Activated CD8-positive, alpha-beta memory T cell treated with anti-CD3 and anti-CD28 coated beads, Interleukin-2, amount 10 ng/mL, durations not matched to agents 7 days and 5 days (primary cell): ENCODE results near the gene HSBP1. TPM values are rescaled to one million over a fixed set of nuclear protein-coding genes. Genes with fewer than 3 reads are reported as not detected.

Experiments
- ATAC-seq: fragments of 150-1000 bp; cut with Tn5 transposase; one replicate; pipeline ENCODE4 v1.10.0; 2021; ENCODE audit warnings: moderate library complexity
- CTCF ChIA-PET: fragments of 350-600 bp; sonication (Branson Sonifier 250); formaldehyde crosslinking; loops from one replicate; lab custom pipeline; 2021; ENCODE audit warnings: antibody characterized with exemption; lab: Charles Lee
- DNase-seq: peaks from one replicate; pipeline ENCODE4 v3.0.0-alpha.2; 2020
- H3K27ac Mint-ChIP-seq: one replicate; pipeline ENCODE4 v1.8.0; 2021; ENCODE audit warnings: mild to moderate bottlenecking, mixed read lengths
- H3K27me3 Mint-ChIP-seq: one replicate; pipeline ENCODE4 v1.8.0; 2021; ENCODE audit warnings: mixed read lengths
- H3K36me3 Mint-ChIP-seq: one replicate; pipeline ENCODE4 v1.8.0; 2021; ENCODE audit warnings: mild to moderate bottlenecking, mixed read lengths
- H3K4me1 Mint-ChIP-seq: one replicate; pipeline ENCODE4 v1.8.0; 2021; ENCODE audit warnings: mixed read lengths
- H3K4me3 Mint-ChIP-seq: one replicate; pipeline ENCODE4 v1.8.0; 2021; ENCODE audit warnings: mild to moderate bottlenecking, moderate library complexity, mixed read lengths
- H3K9me3 Mint-ChIP-seq: one replicate; pipeline ENCODE4 v1.8.0; 2022; ENCODE audit warnings: low read depth, mixed read lengths
- total RNA-seq, 2 experiments: library from RNA; stranded (reverse); gene quantifications; one replicate each; pipeline ENCODE4 v1.2.3, GENCODE V29; 2021

Gene HSBP1
- total RNA-seq, 2 experiments from 2014 or later = 56.5 to 72.8 TPM

DNA sequence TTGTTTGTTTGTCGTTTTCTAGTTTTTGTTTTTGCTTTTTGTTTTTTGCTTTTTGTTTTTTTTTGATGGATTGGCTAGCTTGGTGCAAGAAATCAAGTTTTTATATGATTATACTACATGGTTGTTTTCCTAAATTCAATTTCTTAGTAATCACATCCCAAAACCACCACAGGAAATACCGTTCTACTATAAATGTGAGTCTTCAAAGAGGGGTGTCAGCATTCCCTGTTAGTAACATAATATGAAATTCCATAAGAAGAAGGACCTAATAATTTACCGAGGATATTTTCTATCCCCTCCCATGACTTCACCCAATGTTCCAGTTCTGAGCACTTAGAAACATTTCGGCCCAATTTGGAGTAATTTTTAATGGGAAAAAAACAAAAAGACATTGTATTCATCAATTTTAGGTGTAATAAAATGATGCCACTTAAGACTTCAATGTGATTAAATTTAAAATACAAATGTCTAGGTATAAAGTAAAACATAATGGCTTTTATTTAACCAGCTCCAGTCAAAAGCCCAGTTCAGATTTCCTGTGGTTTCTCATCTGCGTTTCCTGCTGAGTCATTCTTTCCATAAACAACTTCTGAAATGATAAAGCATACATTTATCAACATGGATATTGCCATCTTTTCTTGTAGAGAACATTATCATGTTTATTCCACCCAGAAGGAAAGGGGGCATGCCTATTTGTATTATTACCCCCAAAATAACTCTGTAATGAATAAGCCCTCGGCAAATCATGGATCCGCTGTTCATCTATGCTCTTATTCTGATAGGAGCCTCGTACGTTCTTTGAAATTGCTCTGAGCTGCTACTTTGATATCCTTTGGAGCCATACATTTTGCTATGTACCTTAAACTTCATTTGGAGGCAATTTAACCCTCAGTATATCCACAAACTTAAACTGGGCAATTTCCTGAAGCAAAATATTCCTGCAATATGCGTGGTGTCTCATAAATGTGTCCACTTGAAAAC lies 28.1 kb downstream of the HSBP1 start:
- Mint-ChIP-seq H3K36me3 (no peaks in the 10 kb centered on the region), H3K9me3 (no peaks in the 10 kb centered on the region), H3K27ac (no peak overlapping the region), H3K27me3 (peaks cover 45% of the 10 kb centered on the region), H3K4me1 (peaks cover 19% of the 10 kb centered on the region), H3K4me3 (no peak overlapping the region)
- ATAC-seq = peak; percentile 69
- DNase-seq = no peak
- CTCF ChIA-PET = interaction anchor here (1.1 to 1.8 kb wide), 3 partner anchors 9 to 91 kb away, joined by 3 to 8 read pairs (median 3); partner anchors contain the start of gene MLYCD

DNA sequence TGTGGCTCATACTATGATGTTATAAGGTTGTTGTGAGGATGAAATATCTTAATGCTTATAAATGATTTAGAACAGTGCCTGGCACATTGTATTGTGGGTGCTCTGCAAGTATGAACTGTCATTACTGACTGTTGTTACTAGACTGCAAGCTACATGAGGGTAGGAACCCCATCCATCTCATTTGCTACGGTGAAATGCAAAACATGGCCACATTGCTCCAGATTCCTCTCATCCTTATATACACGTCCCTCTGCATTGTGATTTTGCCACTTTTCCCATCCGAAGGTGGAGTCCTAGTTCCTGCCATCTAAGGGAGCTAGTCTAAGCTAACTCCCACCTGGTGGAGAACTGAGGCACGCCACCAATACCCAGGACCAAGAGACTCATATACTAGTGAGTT lies 29.8 kb downstream of the HSBP1 start:
- no peak overlapping the region for H3K4me3 Mint-ChIP-seq
- peaks cover 19% of the 10 kb centered on the region for H3K4me1 Mint-ChIP-seq
- H3K27ac Mint-ChIP-seq = no peak overlapping the region
- DNase-seq (no peak), ATAC-seq (no peak)
- H3K27me3 Mint-ChIP-seq = peaks cover 43% of the 10 kb centered on the region
- no peaks in the 10 kb centered on the region for H3K36me3 Mint-ChIP-seq
- no peaks in the 10 kb centered on the region for H3K9me3 Mint-ChIP-seq
- CTCF ChIA-PET = no interaction called here

- Mint-ChIP-seq H3K27ac (no peak overlapping the region), H3K36me3 (no peaks in the 10 kb centered on the region), H3K4me3 (no peak overlapping the region), H3K27me3 (peaks cover 44% of the 10 kb centered on the region), H3K9me3 (no peaks in the 10 kb centered on the region), H3K4me1 (peaks cover 19% of the 10 kb centered on the region)
- DNase-seq (no peak), ATAC-seq (no peak)
- CTCF ChIA-PET = no interaction called here
These were observed 30.4 kb downstream of the HSBP1 start for GRCh38 chr16:83838151-83838550.

DNA sequence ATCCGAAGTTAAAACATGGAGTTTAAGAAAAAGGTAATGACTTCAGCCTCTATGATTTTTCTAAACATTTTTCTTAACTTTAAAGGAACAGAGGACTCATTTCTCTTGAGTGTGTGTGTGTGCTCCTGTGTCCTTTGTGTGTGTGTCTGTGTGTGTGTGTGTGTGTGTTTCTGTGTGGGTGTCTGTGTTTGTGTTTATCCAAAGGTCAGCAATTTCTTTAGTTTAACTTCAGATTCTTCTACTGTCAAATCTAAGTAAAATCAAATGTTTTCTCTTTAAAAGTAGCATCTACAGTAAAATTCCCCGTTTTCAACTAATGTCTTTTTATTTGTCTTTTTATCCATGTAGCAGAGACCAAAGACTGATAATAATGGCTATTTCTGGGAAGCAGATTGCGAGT lies 31.8 kb downstream of the HSBP1 start:
- Mint-ChIP-seq H3K4me1 (peaks cover 19% of the 10 kb centered on the region), H3K27me3 (peaks cover 44% of the 10 kb centered on the region), H3K27ac (no peak overlapping the region), H3K9me3 (no peaks in the 10 kb centered on the region), H3K36me3 (no peaks in the 10 kb centered on the region), H3K4me3 (no peak overlapping the region)
- ATAC-seq (no peak), DNase-seq (no peak)
- CTCF ChIA-PET = interaction anchor here (0.6 to 1.0 kb wide), 2 partner anchors 13 to 222 kb away, joined by 3 read pairs; no protein-coding TSS in a partner anchor

- Mint-ChIP-seq H3K9me3 (no peaks in the 10 kb centered on the region), H3K27me3 (peaks cover 44% of the 10 kb centered on the region), H3K27ac (no peak overlapping the region), H3K36me3 (no peaks in the 10 kb centered on the region), H3K4me3 (no peak overlapping the region), H3K4me1 (peaks cover 18% of the 10 kb centered on the region)
- ATAC-seq (no peak), DNase-seq (no peak)
- CTCF ChIA-PET = interaction anchor here (1.0 kb wide), 1 partner anchor 14 kb away, joined by 3 read pairs; no protein-coding TSS in a partner anchor
These were observed 32.4 kb downstream of the HSBP1 start for GRCh38 chr16:83840060-83840617.

- H3K27me3 Mint-ChIP-seq = peaks cover 38% of the 10 kb centered on the region
- CTCF ChIA-PET = no interaction called here
- ATAC-seq = no peak
- no peaks in the 10 kb centered on the region for H3K36me3 Mint-ChIP-seq
- no peak for DNase-seq
- no peak overlapping the region for H3K4me3 Mint-ChIP-seq
- H3K4me1 Mint-ChIP-seq = no peaks in the 10 kb centered on the region
- H3K9me3 Mint-ChIP-seq = no peaks in the 10 kb centered on the region
- H3K27ac Mint-ChIP-seq = no peak overlapping the region
These were observed 34.5 kb downstream of the HSBP1 start for GRCh38 chr16:83842291-83842690.

GRCh38 chr16:83842756-83843507 lies 35.2 kb downstream of the HSBP1 start:
- Mint-ChIP-seq H3K4me1 (no peaks in the 10 kb centered on the region), H3K4me3 (no peak overlapping the region), H3K27ac (no peak overlapping the region), H3K36me3 (no peaks in the 10 kb centered on the region), H3K9me3 (no peaks in the 10 kb centered on the region), H3K27me3 (peaks cover 32% of the 10 kb centered on the region)
- ATAC-seq (no peak), DNase-seq (no peak)
- CTCF ChIA-PET = no interaction called here

GRCh38 chr16:83843657-83844056 lies 35.9 kb downstream of the HSBP1 start:
- Mint-ChIP-seq H3K9me3 (no peaks in the 10 kb centered on the region), H3K27me3 (peaks cover 25% of the 10 kb centered on the region), H3K4me1 (no peaks in the 10 kb centered on the region), H3K4me3 (no peak overlapping the region), H3K27ac (no peak overlapping the region), H3K36me3 (no peaks in the 10 kb centered on the region)
- CTCF ChIA-PET = no interaction called here
- DNase-seq = no peak
- ATAC-seq = no peak

DNA sequence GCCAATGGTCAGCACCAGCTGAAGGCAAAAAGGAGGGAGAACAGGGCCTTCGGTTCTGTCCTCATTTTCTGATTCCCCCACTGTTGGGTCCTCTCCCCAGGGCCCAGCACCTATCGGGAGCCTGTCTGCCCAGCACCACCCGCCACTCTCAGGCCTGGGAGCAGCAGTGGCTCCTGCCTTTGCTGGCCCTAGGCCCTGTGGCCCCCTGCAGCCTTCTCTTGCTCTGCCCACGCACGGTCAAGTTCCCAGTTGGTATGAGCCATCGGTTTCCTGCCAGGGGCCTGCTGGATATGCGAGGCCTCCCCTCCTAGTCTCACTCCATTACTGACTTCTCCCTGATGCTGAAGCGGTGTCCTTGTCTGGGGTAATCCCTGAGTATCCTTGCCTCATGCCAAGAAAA lies 37.5 kb downstream of the HSBP1 start:
- DNase-seq (no peak), ATAC-seq (no peak)
- H3K27me3 Mint-ChIP-seq = peaks cover 18% of the 10 kb centered on the region
- no peak overlapping the region for H3K4me3 Mint-ChIP-seq
- no peak overlapping the region for H3K27ac Mint-ChIP-seq
- no peaks in the 10 kb centered on the region for H3K36me3 Mint-ChIP-seq
- no peaks in the 10 kb centered on the region for H3K9me3 Mint-ChIP-seq
- CTCF ChIA-PET = interaction anchor here (2.8 kb wide), 1 partner anchor 19 kb away, joined by 7 read pairs; no protein-coding TSS in a partner anchor
- no peaks in the 10 kb centered on the region for H3K4me1 Mint-ChIP-seq

DNA sequence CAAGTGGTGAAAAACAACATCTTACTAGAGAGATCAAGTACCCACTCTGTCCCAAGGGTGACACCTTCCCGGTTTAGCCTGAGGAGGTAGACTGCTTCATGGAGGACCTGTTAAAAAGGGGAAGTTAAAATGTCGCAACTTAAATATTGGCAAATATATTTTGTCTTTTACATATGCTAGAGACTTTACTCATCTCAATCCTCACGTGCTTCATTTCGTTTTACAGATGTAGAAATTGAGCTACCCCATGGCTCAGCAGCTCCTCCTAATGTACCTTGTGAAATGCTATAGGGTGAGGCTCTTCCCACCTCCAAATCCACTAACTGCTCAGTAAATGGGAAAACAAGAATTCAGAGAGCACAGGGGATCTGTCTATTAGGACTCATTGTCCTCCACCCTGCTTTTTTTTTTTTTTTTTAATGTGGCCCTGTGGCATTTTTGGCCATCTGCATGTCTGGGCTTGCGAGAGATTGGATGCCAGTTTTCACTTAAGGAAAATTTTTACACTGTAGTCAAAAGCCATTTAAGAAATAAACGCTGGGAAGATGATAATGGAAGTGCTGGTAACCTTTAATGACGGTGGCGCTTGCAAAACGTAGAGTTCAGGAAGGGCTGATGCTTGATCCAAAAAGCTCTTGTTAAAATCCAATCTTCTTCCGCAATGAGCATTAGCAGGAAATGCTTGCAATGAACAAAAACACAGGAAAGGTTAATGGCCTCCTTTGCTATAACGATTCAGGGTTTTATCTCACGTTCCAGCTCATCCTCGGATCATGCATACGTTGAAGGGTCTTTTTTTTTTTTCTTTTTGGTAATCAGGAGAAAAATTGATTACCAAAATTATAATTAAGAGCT lies 39.8 kb downstream of the HSBP1 start:
- no peaks in the 10 kb centered on the region for H3K4me1 Mint-ChIP-seq
- no peak for ATAC-seq
- H3K9me3 Mint-ChIP-seq = no peaks in the 10 kb centered on the region
- peaks cover 21% of the 10 kb centered on the region for H3K27me3 Mint-ChIP-seq
- H3K36me3 Mint-ChIP-seq = no peaks in the 10 kb centered on the region
- CTCF ChIA-PET = interaction anchor here (2.8 kb wide), 1 partner anchor 21 kb away, joined by 7 read pairs; no protein-coding TSS in a partner anchor
- H3K27ac Mint-ChIP-seq = no peak overlapping the region
- DNase-seq = no peak
- H3K4me3 Mint-ChIP-seq = no peak overlapping the region

- no peak overlapping the region for H3K27ac Mint-ChIP-seq
These were observed 41.6 kb downstream of the HSBP1 start for GRCh38 chr16:83849421-83849820.

GRCh38 chr16:83850947-83851346 lies 43.2 kb downstream of the HSBP1 start:
- no peak overlapping the region for H3K4me3 Mint-ChIP-seq
- no peaks in the 10 kb centered on the region for H3K9me3 Mint-ChIP-seq
- ATAC-seq = no peak
- peaks cover 17% of the 10 kb centered on the region for H3K27me3 Mint-ChIP-seq
- CTCF ChIA-PET = no interaction called here
- H3K27ac Mint-ChIP-seq = no peak overlapping the region
- no peaks in the 10 kb centered on the region for H3K4me1 Mint-ChIP-seq
- DNase-seq = no peak
- no peaks in the 10 kb centered on the region for H3K36me3 Mint-ChIP-seq

More at GRCh38 chr16:83849421-83849820, 41.6 kb downstream of the HSBP1 start:
- ATAC-seq (no peak), DNase-seq (no peak)
- CTCF ChIA-PET = no interaction called here
- Mint-ChIP-seq H3K4me1 (no peaks in the 10 kb centered on the region), H3K4me3 (no peak overlapping the region), H3K36me3 (no peaks in the 10 kb centered on the region), H3K27me3 (peaks cover 17% of the 10 kb centered on the region), H3K9me3 (no peaks in the 10 kb centered on the region)
